SH-SY5Y (cell line): ENCODE results near the gene DMAC2.

Source experiments
- GATA2 ChIP-seq: IDR thresholded peaks from 2 replicates; pipeline ENCODE4 v1.6.1; 2011; ENCODE audit warnings: mild to moderate bottlenecking, low read depth, low read length
- GATA3 ChIP-seq: IDR thresholded peaks from 2 replicates; pipeline ENCODE4 v1.6.1; 2011; ENCODE audit warnings: low read depth, mild to moderate bottlenecking, low read length, moderate library complexity

DNA sequence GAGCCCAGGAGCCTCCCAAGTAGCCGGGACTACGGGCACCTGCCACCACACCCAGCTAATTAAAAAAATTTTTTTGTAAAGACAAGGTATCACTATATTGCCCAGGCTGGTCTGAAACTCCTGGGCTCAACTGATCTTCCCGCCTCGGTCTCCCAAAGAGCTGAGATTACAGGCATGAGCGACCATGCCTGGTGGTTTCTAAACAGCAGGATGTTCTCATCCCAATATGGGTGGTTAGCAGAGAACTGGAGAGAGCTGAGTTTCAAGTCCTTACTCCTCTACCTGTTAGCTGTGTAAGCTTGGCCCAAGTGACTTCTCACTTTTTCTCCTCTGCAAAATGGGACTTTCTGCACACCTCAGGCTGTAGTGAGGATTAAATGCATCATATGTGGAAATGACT is 55.4 kb downstream of the DMAC2 start:
- TF ChIP-seq GATA3: no peak
- no peak for TF ChIP-seq GATA2
